ENCODE data around the gene MEGF11.

MEGF11 gene

GRCh38 chr15:65851981-65852380 is 401.6 kb downstream of the MEGF11 start:
- DNase-seq (ENCODE audit: low spot score), result no peak

- DNase-seq (ENCODE audit: low spot score), result no peak
Measured at GRCh38 chr15:65847989-65848388, 405.6 kb downstream of the MEGF11 start.

- DNase-seq (ENCODE audit: low spot score), result no peak
Measured at GRCh38 chr15:65845826-65846519, 407.6 kb downstream of the MEGF11 start.
